GM12874 (cell line): ENCODE data around the gene PLCD1.

Experiments
- TF ChIP-seq, protein P1 (sequence below): IDR thresholded peaks from 2 replicates; pipeline ENCODE4 v1.5.1; 2011; ENCODE audit warnings: low read depth, mild to moderate bottlenecking, control low read depth, low read length, moderate library complexity; ENCODE audit not compliant: insufficient read depth

PLCD1 gene

GRCh38 chr3:37980462-37981347 lies 48.7 kb downstream of the PLCD1 start:
- TF ChIP-seq, protein P1, sequence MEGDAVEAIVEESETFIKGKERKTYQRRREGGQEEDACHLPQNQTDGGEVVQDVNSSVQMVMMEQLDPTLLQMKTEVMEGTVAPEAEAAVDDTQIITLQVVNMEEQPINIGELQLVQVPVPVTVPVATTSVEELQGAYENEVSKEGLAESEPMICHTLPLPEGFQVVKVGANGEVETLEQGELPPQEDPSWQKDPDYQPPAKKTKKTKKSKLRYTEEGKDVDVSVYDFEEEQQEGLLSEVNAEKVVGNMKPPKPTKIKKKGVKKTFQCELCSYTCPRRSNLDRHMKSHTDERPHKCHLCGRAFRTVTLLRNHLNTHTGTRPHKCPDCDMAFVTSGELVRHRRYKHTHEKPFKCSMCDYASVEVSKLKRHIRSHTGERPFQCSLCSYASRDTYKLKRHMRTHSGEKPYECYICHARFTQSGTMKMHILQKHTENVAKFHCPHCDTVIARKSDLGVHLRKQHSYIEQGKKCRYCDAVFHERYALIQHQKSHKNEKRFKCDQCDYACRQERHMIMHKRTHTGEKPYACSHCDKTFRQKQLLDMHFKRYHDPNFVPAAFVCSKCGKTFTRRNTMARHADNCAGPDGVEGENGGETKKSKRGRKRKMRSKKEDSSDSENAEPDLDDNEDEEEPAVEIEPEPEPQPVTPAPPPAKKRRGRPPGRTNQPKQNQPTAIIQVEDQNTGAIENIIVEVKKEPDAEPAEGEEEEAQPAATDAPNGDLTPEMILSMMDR = no peak

DNA sequence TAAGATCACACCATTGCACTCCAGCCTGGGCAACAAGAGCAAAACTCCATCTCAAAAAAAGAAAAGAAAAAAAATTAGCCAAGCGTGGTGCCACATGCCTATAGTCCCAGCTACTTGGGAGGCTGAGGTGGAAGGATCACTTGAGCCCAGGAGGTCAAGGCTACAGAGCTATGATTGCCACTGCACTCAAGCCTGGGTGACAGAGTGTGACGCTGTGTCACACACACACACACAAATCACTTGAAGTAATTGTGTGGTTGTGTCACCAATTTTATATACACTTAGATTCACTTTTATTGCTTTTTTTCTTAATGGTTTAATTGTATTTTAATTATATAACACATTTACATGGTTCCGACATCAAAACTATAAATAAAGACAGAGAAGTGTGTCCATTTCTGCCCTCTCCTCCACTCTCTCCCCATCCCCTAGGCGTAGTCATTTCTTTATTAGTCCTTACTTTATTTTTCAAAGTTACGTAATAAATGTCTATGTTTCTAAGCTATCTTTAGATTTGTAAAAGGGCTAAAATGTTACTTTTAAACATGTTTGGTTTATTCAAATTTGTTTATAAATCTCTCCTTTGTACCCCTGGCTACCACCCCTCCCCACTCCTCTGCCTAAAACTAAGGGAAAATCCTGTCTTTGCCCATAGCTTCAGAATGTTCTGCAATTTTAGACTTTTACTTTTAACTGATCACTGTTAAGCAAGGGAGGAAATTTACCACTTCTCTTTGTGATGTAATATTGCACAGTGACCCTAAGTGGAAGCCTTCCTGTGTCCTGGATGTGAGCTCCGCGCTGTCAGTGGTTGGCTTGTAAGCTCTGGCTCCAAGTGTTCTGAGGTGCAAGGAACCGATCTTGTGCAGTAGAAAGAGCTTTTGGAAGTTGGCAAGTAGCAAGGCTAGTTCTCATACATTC lies 49.6 kb downstream of the PLCD1 start:
- TF ChIP-seq, protein P1 = no peak

DNA sequence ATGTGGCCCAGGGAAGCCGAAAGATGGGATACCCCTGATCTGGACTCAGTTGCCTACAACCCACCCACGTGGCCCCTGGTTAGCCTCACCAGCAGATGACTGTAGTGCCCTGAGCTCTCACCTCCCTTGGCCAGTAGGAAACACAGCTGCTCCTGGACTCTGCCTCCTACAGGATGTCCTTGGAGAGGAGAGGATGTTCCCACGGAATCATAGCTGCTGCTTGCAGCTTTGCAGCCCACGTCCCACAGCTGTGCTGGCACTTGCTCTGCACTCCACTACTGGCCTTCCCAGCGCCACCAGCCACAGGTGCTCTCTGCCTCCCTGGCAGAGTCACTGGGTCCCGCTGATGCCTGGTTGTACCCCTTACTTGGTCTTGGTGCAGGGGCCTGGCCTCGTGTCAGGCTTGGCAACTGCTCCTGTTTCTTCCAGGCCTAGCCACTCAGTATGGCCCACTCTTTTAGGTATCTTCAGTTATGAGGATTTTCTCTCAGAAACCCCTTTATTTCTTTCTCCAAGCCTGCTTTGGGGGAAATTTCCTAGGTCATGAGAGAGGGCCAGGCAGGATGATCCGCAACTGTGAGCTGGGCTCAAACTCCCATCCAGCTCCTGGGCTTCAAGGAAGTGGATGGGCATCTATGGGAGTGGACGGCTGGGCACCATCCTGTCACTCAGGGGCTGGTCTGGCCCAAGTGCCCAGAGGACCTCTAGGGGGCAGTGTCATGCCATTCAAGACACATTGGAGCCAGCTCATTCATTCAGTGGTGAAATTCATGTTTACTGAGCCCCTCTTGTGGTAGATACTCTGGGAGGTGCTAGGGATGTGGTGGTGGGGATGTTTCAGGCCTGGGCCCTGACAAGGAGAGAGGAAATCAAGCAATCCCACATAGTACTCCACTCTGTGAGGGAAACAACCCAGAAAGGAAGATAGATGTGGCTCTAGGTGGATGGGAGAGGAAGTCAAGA lies 55.0 kb downstream of the PLCD1 start:
- TF ChIP-seq, protein P1 = peak; percentile 93

DNA sequence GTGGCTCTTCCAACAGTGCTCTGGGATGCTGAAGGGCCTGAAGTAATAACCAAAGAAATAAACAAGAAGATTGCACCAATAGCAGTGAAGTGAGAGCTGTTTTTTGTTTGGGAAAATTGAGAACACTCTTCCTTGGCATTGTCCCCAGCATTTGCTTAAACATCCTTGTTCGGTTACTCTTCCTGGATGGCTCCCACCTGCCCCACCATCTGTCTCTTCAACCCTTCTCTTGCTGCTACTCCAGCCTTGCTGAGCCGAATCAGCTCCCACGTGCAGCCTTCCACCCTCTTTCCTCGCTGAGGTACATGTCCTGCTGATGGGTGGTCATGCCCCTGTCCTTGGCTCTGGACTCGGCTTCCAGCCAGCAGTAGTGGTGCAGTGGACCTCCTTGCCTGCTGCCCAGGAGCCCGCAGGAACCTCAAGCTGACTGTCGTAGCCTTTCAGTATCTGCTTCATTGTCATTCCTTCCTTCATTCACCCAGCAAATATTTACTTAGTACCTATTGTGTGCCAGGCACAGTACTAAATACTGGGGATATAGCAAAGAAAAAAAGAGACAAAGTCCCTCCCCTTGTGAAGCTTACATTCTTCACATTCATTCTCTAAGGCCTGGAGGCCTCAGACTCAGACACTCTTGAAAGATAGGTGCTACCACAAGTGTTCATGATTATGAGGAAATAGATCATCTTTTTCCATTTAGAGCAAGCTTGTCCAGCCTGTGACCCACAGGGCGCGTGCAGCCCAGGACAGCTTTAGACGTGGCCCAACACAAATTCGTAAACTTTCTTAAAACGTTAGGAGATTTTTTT lies 56.0 kb downstream of the PLCD1 start:
- TF ChIP-seq, protein P1 = no peak

- TF ChIP-seq, protein P1 = no peak
Measured at GRCh38 chr3:37971467-37971866, 58.0 kb downstream of the PLCD1 start.

DNA sequence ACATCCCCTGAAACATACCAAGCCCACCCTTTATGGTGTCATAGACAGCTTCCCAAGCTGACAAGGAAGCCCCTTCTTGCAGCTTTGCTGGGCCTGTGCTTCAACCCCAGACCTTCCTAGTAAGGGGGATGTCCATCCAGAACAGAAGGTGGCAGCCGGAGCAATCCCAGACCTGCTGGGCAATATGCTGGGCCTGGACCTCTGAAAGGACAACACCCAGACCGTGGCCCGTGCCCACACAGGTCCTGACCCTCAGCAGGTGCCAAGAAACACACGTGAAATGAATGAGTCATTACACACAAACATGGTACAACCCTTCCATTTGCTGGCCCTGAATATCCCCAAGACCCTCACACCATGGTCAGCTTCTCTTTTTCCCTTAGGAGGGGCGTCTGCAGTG lies 58.6 kb downstream of the PLCD1 start:
- TF ChIP-seq, protein P1 = no peak
